DMS79 (cell line): Measurements from ENCODE around the gene ARSK.

ENCODE experiments used
- DNase-seq: peaks from one replicate; lab custom pipeline; 2025; lab: John Stamatoyannopoulos, UW

The ARSK gene

DNA sequence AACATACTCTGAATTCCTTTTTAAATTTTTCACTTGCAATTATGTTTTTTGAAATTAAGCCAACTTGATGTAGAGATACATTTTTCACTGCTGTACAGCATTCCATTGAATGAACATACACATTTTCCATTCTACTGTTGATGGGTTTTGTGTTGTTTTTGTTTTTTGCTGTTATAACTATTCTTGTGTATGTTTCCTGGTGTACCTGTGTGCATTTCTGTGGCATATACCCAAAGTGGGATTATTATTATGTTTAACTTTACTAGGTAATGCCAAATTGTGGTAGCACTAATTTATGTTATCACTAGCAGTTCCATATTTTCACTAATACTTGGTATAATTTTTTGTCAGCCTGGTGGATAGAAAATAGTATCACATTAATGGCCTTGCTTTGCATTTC, 94.4 kb downstream of the ARSK start:
- no peak for DNase-seq

GRCh38 chr5:95649842-95650620, 95.1 kb downstream of the ARSK start:
- no peak for DNase-seq

GRCh38 chr5:95652849-95653248, 97.9 kb downstream of the ARSK start:
- no peak for DNase-seq

- DNase-seq, result no peak
These were observed 99.3 kb downstream of the ARSK start for GRCh38 chr5:95654196-95654595.
